GM18502 (cell line): ENCODE measurements around the gene SIX2.
A peak's percentile ranks its signal among the peaks of the same experiment; 100 is the strongest.

Source experiments
- ATAC-seq: cut with Tn5 transposase; IDR thresholded peaks from one replicate; pipeline ENCODE4 v1.9.1; 2021; ENCODE audit warnings: mild to moderate bottlenecking; ENCODE audit not compliant: unreplicated experiment, poor library complexity

The SIX2 gene

DNA sequence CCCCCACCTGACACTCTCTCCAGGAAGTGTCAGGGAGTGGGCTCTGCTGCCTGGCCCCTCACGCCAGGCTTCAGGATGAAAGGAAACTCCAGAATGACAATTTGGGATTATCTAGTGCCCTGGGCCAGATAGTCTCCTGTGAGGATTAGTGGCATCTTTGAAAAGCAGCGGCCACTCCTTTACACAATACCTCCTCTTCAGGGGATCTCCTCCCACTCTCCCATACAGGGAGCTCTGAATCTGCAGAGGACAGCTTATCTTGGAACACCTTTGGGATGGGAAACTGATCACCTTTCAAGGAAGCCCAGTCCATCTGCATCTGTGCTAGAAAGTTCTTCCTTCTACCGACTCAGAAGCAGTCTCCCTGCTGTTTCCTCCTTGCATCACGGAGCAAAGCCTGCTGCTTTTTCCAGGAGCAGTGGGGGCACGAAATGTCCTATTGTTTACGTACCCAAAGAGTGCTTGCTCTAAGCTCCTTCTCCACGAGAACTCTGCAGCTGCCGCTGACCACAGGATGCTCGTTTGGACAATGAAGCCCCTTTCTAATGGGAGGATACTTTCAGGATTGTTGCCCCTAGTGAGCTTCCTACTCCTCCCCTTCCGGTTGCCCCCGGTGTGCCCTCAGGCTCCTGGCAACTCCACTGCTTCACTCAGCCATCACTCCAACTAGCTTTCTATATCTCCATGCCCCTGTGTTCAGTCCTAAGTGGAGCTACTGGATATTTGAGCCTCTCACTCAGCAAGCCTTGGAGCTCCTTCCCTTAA is 36.3 kb downstream of the SIX2 start:
- no peak for ATAC-seq

DNA sequence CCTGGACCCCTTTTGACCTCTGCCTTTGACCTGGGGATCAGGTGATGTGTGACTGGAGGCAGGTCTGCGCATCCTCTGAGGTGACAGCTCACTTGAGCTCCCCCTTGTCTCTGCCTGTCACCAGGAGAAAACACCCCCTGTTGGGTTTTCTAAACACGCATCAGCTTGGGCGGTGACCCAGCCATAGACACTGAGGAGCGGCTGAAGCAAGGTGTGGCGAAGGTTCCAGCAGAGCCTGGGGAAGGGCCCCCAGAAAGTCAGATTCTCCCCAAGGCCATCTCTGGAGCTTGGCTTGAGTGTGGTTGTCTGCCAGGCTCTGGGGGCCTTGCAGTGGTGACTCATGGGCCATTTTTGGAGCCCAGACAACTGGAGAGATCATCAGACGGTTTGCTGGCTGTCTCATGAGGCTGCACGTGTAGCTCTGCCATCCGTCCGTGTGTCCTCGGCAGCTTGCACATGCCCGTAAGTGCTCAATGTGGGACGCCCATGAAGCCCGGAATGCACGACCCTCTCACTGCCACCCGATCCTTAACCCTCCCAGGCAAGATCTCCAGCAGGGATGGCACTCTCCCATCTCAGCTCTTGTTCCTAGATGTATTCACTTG is 38.3 kb downstream of the SIX2 start:
- no peak for ATAC-seq

DNA sequence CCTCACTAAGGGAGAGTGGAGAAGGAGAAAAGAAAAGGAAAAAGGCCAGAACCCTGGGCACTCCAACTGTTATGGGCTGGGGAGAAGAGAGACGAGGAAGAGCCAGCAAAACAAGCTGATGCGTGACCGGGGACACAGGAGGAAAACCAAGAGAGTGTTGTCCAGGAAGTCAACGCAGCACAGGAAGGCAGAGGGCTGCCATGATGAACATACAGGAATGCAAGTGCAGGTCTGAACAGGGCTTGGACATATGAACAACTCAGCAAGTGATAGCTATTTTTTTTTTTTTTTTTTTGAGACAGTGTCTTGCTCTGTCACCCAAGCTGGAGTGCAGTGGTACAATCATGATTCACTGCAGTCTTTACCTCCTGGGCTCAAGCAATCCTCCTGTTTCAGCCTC is 39.3 kb downstream of the SIX2 start:
- ATAC-seq: no peak

DNA sequence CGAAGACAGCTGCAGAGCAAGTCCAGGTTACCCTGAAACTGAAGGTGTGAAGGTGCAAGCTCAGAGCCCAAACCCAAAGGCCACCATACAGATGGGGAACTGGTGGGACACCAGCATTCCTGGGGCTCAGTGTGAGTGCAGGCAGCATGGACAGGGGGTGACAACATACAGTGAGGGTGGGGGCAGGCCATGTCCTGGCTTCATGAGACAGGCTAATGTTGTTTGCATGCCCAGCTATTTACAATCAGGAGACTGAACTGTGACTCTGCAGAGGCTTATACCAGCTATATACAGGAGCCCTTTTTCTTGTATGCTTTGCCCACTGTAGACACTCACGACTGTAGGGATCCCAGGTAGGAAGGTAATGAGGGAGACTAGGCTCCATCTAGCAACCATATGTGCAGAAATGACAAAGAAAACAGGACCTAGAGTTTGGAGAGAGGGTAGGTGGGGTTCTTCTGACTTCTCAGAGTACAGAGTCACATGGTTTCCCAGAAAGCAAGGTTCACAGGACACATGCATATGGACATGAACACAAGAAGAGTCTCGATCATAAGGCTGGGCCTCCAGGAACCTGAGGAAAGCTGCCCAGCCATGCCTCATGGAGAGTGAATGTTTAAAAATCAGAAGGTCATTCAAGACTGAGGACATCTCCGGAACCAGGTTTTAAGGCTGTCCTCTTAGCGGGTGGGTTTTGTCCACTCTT is 41.4 kb downstream of the SIX2 start:
- ATAC-seq: no peak

DNA sequence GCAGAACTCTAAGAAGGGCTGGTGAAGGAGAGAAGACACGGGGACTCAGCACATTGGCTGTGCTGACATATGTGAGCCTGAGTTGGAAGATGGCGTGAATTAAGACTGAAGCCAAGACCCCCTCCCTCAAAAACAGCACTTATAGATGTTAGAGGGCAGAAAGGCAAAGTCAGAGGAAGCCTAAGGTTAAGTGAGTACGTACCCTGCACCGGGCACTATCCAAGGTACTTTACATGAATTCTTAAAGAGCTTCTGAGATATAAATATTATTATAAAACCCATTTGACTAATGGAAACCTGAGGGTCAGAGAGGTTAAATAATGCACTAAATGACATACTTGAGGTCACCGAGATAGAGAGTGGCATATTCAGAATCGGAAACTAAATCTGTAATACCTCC is 42.2 kb downstream of the SIX2 start:
- no peak for ATAC-seq

DNA sequence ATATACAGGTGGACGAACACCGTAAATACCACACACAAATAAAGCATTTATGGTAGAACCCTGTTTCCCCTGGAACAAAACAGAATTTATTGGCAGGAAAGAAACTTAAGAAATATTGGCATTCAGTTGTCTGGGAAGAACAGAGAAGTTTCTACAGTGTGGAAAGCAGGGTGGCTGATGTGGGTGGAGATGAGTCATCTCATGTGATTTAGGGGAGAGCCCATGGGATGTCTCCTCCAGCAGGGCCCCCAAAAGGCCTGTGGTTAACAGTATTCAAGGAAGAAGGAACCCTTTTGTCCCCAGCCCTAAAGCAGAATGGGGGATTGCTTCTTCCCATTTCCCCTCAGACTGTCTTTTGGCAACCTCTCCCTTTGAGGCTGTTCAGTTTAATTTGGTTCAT is 43.6 kb downstream of the SIX2 start:
- ATAC-seq: no peak

DNA sequence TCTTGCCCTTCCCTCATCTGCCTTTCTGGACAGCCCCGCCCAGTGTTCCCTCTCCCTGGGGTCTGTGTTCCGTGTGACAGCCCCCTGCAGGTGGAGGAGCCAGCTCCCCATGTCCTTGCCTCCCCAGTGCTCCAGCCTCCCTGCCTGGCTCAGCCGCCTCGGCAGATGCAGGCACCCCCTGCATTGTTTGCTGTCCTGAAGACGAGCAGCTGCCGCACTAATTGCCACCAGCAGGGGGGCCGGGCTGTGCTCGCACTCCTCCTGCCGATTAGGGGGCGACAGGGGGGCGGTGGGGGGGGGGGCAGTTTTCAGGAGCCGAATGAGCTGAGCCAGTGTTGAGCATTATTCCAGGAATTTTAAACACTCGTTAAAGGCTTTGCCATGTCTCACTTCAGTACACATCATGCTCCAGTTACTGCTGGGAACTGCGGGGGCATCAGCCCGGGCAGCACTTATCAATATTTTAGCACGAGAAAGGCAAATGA is 44.5 kb downstream of the SIX2 start:
- ATAC-seq: no peak

DNA sequence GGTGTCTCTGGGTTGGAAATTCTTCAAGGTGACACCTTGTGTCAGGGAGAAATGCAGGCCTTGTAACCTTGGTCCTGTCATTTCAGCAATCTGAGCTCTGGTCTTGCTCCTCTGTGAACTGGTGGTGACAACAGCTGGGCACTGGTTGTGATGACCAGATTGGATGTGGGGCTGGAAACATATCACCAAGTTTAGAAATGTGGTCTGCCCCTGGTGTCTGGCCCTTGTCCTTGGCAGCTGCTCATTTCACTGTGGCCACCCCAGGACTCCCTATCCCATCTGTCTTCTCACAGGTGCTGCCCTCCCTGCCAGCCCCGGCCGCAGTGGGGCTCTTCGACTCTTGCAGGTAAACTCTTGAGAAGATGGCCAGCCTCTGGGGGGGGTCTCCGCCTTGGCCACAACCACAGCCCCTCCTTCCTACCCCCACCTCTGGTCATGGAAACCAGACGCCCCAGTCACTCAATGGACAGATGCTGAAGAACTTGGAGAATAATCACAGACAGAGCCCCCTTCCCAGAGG is 47.0 kb downstream of the SIX2 start:
- ATAC-seq: no peak

DNA sequence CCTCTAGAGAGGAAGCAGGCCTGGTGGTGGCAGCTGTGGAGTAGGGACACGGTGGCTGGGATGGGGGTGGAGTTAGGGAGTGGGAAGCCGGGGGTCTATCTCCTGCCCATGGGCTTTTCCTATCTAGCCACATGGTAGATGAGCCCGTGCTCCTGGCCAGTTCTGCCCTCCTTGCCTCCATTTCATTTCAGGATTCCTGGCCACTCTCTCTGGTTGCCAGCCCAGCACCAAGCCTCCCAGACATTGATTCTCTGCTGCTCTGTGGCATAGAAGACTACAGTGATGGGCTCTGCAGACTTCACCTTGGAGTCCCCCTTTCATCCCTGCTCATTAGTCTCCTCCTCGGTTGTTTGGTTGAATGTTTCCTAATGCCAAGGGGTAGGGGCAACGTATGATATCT is 48.4 kb downstream of the SIX2 start:
- no peak for ATAC-seq

DNA sequence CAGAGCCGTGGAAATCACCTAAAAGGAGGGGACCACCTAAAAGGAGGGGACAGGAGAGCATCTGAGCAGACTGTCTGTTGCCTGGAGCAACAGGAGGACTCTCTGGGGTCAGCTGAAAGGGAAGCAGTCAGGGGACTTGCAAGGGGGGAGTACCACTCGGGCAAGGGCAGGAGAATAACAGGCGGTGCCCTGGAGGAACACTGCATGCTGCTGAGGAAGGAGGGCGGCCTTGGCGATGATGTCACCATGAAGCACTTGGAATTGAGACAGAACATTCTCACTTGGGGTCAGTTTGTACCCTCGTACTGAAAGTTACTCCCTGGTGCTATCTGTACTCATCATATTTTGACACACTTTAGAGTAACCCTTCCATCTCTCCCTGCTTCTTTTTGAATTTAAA is 49.4 kb downstream of the SIX2 start:
- ATAC-seq: no peak

DNA sequence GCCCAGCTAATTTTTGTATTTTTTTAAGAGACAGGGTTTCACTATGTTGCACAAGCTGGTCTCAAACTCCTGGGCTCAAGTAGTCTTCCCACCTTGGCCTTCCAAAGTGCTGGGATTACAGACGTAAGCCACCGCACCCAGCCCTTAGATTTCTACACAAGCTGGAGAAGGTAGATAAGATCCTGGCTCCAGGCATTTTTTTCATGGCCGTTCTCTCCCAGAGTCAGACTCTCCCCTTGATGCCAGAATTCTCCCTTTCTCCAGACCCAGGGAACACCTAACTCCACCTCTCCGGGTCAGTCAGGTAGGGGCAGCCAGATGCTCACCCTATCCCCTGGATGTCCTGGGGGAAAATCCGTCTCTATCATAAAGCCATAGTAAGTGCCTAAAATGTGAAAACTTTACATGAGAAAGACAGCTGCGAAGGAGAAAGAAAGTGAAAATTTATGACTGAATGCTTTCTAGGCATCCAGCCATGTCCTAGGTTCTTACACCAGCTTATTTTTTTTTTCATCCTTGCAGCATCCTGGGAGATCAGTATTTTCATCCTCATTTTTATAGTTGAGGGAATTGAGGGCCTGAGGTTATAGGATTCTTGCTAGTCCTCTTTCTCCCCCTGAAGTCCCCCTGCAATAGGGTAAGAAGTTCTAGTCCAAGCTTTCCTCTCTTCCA is 51.5 kb downstream of the SIX2 start:
- no peak for ATAC-seq

DNA sequence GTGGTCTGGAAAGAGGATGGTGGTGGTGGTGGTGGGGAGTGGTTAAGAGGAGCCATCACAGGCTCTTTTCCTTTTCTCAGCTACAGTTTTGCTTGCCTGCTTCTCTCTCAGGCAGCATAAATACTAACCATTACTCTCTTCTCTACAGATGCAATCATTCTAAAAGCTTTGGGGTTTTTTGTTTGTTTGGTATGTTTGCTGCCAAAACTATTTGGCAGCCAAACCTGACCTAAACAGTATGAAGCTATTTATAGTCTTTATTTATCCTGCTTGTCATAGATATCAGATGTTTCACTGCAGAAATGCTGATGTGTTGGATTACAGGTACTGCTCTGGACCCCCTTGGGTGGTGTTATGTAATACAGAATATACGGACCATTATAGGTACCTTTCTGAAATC is 52.4 kb downstream of the SIX2 start:
- ATAC-seq: no peak

DNA sequence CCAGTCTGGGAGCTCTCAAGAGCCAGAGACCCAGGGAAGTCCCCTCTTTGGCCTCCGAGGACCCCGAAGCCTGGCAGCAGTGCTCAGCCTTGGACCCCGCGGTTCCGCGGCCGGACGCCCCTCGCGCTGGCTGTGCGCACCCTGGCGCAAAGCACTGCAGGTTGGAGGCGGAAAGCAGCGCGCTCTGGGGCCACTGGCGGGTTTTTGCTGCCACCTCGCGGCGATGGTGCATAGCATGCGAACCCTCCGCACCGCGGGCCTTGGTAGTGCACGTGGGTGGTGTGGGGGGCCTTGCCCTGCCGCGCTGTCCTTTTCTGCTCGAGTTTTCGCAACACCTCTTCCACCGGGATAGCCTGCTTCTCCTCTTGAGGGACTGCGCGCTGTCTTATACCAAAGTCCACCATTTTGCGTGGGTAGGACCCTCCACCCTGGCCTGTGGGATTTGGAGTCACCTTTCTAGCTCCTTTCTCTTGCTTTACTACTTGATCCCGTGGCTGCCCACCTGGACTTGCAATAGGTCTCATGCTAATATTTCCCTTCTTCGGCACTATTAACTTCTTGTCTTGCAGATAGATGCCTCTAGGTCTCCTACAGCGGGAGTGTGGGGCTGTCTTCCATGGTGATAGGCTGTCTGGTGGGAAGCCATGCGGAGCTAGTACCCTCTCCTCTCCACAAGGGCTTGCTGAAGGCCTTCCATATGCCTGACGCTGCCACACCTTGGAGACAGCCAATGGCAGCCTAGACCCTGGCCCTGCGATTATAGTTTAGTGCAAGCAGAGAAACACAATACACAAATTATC is 53.5 kb downstream of the SIX2 start:
- peak; percentile 57 for ATAC-seq
